ENCODE data around the gene CACNA1E.

GRCh38 chr1:181486098-181486420 lies 2.7 kb downstream of the CACNA1E start:
- TF ChIP-seq CTCF (conservative IDR thresholded peaks at IDR 0.05) (no peak), ZFX (IDR thresholded peaks at IDR 0.05) (no peak)
